ENCODE data around the gene SCNN1B. TPM values are rescaled to one million over a fixed set of nuclear protein-coding genes. Genes with fewer than 3 reads are reported as not detected.

Gene SCNN1B
- total and polyA plus RNA-seq, 12 donors = 0.11 to 0.38 (median 0.22) TPM; not detected in 4

DNA sequence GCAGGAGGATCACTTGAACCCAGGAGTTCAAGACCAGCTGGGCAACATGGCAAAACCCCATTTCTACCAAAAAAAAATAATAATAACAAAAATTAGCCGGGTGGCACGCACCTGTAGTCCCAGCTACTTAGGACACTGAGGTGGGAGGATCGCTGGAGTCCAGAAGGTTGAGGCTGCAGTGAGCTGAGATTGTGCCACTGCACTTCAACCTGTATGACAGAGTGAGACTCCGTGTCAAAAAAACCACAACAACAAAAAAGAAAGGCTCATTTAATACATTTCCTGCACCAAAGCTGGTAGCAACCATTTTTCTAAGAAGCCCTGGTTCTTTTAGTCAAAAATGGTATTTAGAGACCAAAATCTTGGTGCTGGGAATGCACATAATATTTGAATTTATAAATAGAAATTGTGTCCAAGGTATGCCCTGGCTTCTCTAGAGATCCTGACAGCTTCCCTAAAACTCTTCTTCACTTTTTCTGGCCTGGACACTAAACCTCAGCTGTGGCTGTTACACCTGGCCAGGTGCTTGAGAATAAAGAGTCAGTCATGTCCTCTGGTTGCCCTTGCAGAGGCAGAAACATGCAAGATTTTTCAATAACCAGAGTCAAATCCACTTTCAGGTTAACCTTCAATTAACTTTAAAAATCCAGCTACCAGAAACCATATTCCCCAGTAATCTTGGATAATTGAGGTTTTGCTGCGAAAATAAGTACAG lies 35.9 kb downstream of the SCNN1B start:
- 88 to 91% methylated on average over 5 of the region's 5 CpGs for WGBS, 2 donors
- peaks cover 0 to 5% (median 0%) of the 10 kb centered on the region in 7 donors for H3K27me3 ChIP-seq
- TF ChIP-seq, protein P1, sequence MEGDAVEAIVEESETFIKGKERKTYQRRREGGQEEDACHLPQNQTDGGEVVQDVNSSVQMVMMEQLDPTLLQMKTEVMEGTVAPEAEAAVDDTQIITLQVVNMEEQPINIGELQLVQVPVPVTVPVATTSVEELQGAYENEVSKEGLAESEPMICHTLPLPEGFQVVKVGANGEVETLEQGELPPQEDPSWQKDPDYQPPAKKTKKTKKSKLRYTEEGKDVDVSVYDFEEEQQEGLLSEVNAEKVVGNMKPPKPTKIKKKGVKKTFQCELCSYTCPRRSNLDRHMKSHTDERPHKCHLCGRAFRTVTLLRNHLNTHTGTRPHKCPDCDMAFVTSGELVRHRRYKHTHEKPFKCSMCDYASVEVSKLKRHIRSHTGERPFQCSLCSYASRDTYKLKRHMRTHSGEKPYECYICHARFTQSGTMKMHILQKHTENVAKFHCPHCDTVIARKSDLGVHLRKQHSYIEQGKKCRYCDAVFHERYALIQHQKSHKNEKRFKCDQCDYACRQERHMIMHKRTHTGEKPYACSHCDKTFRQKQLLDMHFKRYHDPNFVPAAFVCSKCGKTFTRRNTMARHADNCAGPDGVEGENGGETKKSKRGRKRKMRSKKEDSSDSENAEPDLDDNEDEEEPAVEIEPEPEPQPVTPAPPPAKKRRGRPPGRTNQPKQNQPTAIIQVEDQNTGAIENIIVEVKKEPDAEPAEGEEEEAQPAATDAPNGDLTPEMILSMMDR (IDR thresholded peaks at IDR 0.05) = no peak
- no peaks in the 10 kb centered on the region for H3K36me3 ChIP-seq
- no peak overlapping the region for H3K4me3 ChIP-seq
- H3K27ac ChIP-seq = no peak overlapping the region
- no peaks in the 10 kb centered on the region for H3K4me1 ChIP-seq
- DNase-seq (no peak), ATAC-seq (no peak)
- H3K9me3 ChIP-seq = peaks cover 0 to 9% (median 0%) of the 10 kb centered on the region in 11 donors
- intact Hi-C loops (cut with DNase I) = no loop called here

DNA sequence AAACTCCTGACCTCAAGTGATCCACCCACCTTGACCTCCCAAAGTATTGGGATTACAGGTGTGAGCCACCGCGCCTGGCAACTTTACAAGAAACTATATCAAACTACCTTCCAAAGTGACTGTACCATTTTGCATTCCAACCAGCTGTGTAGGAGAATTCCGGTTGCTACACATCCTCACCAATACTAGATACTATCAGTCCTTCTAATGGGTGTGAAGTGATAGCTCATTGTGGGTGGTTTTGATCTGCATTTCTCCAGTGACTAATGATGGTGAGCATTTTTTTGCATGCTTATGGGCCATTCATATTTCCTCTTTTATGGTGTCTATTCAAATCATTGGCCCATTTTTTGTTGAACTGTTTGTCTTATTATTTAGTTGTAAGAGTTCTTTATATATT lies 37.7 kb downstream of the SCNN1B start:
- H3K36me3 ChIP-seq = no peaks in the 10 kb centered on the region
- TF ChIP-seq, protein P1 (IDR thresholded peaks at IDR 0.05) = no peak
- H3K4me1 ChIP-seq = no peaks in the 10 kb centered on the region
- intact Hi-C loops (cut with DNase I) = no loop called here
- ATAC-seq (no peak), DNase-seq (no peak)
- H3K27ac ChIP-seq = no peak overlapping the region
- H3K9me3 ChIP-seq = peaks cover 0 to 9% (median 0%) of the 10 kb centered on the region in 11 donors
- no peak overlapping the region for H3K4me3 ChIP-seq
- peaks cover 0 to 5% (median 0%) of the 10 kb centered on the region in 7 donors for H3K27me3 ChIP-seq
- WGBS, 2 donors = 69 to 89% methylated on average over 3 of the region's 3 CpGs

GRCh38 chr16:23342083-23342640 lies 40.1 kb downstream of the SCNN1B start:
- WGBS, 2 donors = 76 to 78% methylated on average over 5 of the region's 5 CpGs
- Histone ChIP-seq H3K4me1 (no peaks in the 10 kb centered on the region), H3K27ac (no peak overlapping the region), H3K36me3 (no peaks in the 10 kb centered on the region), H3K27me3 (peaks cover 0 to 5% (median 0%) of the 10 kb centered on the region in 7 donors), H3K9me3 (peaks cover 0 to 9% (median 0%) of the 10 kb centered on the region in 11 donors), H3K4me3 (no peak overlapping the region)
- TF ChIP-seq, protein P1 (IDR thresholded peaks at IDR 0.05) = no peak
- no peak for ATAC-seq
- intact Hi-C loops (cut with DNase I) = no loop called here
- DNase-seq = no peak

DNA sequence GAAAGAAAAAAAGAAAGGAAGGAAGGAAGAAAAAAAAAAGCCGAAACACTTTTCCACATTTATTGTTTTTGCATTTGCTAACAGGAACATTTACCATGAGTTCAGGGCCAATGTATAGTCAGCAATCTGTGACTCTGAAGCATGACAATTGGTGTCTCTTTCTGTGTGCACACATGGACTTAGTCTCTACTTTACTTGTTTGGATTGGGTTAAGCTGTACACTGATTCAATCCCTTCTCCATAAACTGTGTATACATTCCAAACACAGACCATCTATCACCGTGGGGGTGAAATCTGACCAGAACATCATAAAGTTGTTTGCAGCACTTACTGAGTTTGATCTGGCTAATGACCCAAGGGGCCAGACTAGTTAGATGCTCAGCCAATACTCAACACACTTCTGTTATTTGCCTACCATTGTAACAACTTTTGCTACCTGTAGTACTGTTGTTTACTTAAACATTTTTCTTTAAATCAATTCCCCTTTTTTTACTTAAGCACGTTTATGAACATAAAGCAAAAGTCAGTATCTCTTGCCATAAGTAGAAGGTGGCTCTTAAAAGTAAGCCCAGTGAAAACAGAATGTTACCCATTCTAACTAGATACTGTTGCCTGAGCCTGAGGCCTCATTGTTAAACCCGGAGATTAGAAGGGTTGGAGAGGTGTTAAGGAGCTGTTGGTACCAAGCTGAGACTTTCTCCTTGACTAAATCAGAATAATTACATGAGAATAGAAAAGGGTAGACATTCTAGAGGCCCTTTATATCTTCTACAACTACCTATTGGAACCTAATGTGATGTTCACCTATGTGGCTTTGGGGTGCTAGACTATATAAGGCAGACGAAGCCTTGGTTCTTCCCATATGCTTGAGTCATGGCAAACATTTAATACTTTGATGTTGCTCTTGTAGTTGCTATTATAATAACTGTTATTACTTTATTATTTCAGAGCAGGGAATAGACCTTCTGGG lies 41.8 kb downstream of the SCNN1B start:
- H3K4me1 ChIP-seq = no peaks in the 10 kb centered on the region
- TF ChIP-seq, protein P1 (IDR thresholded peaks at IDR 0.05) = no peak
- DNase-seq = no peak
- intact Hi-C loops (cut with DNase I) = no loop called here
- no peak overlapping the region for H3K4me3 ChIP-seq
- no peaks in the 10 kb centered on the region for H3K9me3 ChIP-seq
- ATAC-seq = no peak
- H3K27ac ChIP-seq = no peak overlapping the region
- 65 to 73% methylated on average over 5 of the region's 5 CpGs for WGBS, 2 donors
- no peaks in the 10 kb centered on the region for H3K36me3 ChIP-seq
- H3K27me3 ChIP-seq = peaks cover 0 to 6% (median 0%) of the 10 kb centered on the region in 7 donors

Measured in heart right ventricle (tissue), 16 donors.